GM23248 (cell line): ENCODE data around the gene CCDC27. TPM values are rescaled to one million over a fixed set of nuclear protein-coding genes. Genes with fewer than 3 reads are reported as not detected.
"Not testable (repeated sequence)": the region's sequence is repeated elsewhere in the genome, so short reads cannot be mapped to it uniquely, and the experiment has no call there.

Experiments used
- DNase-seq: peaks from one replicate; pipeline ENCODE4 v3.0.0-alpha.2; 2015
- H2AFZ ChIP-seq: fragments of 200-600 bp; sonication (generic); 2 replicates; pipeline ENCODE4 v1.6.1; 2016; ENCODE audit warnings: antibody characterized with exemption
- H3F3A ChIP-seq: fragments of 200-600 bp; sonication (generic); 2 replicates; pipeline ENCODE4 v1.6.1; 2016; ENCODE audit warnings: mild to moderate bottlenecking, antibody characterized with exemption, mixed run types; ENCODE audit not compliant: insufficient read depth
- H3K27ac ChIP-seq: fragments of 200-600 bp; sonication (generic); 2 replicates; pipeline ENCODE4 v1.5.1; 2016; ENCODE audit warnings: mild to moderate bottlenecking
- H3K27me3 ChIP-seq: fragments of 200-600 bp; sonication (generic); replicated peaks from 2 replicates; pipeline ENCODE4 v1.6.1; 2016; ENCODE audit warnings: mild to moderate bottlenecking; ENCODE audit not compliant: insufficient read depth
- H3K36me3 ChIP-seq: fragments of 200-600 bp; sonication (generic); 2 replicates; pipeline ENCODE4 v1.6.1; 2016; ENCODE audit warnings: low read depth, mild to moderate bottlenecking
- H3K4me1 ChIP-seq: fragments of 200-600 bp; sonication (generic); 2 replicates; pipeline ENCODE4 v1.6.1; 2016; ENCODE audit warnings: mild to moderate bottlenecking; ENCODE audit not compliant: insufficient read depth
- H3K4me2 ChIP-seq: fragments of 200-600 bp; sonication (generic); one replicate; pipeline ENCODE4 v1.6.1; 2016; ENCODE audit warnings: mild to moderate bottlenecking; ENCODE audit not compliant: unreplicated experiment
- H3K4me3 ChIP-seq: fragments of 200-600 bp; sonication (generic); 2 replicates; pipeline ENCODE4 v1.5.1; 2016; ENCODE audit warnings: mild to moderate bottlenecking
- H3K79me2 ChIP-seq: fragments of 200-600 bp; sonication (generic); 2 replicates; pipeline ENCODE4 v1.6.1; 2016; ENCODE audit warnings: mild to moderate bottlenecking; ENCODE audit not compliant: insufficient read depth
- H3K9ac ChIP-seq: fragments of 200-600 bp; sonication (generic); 2 replicates; pipeline ENCODE4 v1.6.1; 2016; ENCODE audit warnings: mild to moderate bottlenecking
- H3K9me2 ChIP-seq: fragments of 200-600 bp; sonication (generic); 2 replicates; pipeline ENCODE4 v1.6.1; 2016; ENCODE audit warnings: mixed run types, mild to moderate bottlenecking, moderate library complexity; ENCODE audit not compliant: insufficient read depth
- H3K9me3 ChIP-seq: fragments of 200-600 bp; sonication (generic); one replicate; pipeline ENCODE4 v1.6.1; 2017; ENCODE audit warnings: low read depth
- H4K20me1 ChIP-seq: fragments of 200-600 bp; sonication (generic); 2 replicates; pipeline ENCODE4 v1.6.0; 2016; ENCODE audit not compliant: insufficient read depth
- EZH2 ChIP-seq: fragments of 200-600 bp; sonication (generic); IDR thresholded peaks from 2 replicates; pipeline ENCODE4 v1.6.1; 2018; ENCODE audit warnings: antibody characterized with exemption, mild to moderate bottlenecking; ENCODE audit not compliant: insufficient read depth, poor library complexity, severe bottlenecking
- EZH2phosphoT487 ChIP-seq: fragments of 200-600 bp; sonication (generic); IDR thresholded peaks from 2 replicates; pipeline ENCODE4 v1.6.1; 2018; ENCODE audit warnings: antibody characterized with exemption, moderate library complexity, mild to moderate bottlenecking, low read depth; ENCODE audit not compliant: insufficient read depth
- WGBS, 2 experiments: methylation state at CpG; one replicate each; pipeline ENCODE4 v1.1.6; 2015 to 2017; ENCODE audit warnings: low lambda C conversion rate in 2 of 2, low coverage in 1 of 2; ENCODE audit errors: missing lambda C conversion rate in 2 of 2; 5-methylcytosine and 5-hydroxymethylcytosine counted together
- in situ Hi-C: fragments of 300-500 bp; cut with MboI; formaldehyde crosslinking; loops from 2 replicates; pipeline ENCODE4 v1.15.0; 2020
- polyA plus RNA-seq: library from polyadenylated mRNA; unstranded; fragments of >200 nt; fragmentation: Nextera tagmentation; extraction: Ambion mirVana; gene quantifications from 2 replicates; pipeline ENCODE4 v1.2.1, GENCODE V29; 2016
- total RNA-seq: library from RNA; depleted of rRNA; stranded (reverse); fragments of >200 nt; shearing (Covaris generic); gene quantifications from 2 replicates; pipeline ENCODE4 v1.2.3, GENCODE V29; 2014

CCDC27 gene
- total and polyA plus RNA-seq, 2 experiments from 2014 or later: not detected

DNA sequence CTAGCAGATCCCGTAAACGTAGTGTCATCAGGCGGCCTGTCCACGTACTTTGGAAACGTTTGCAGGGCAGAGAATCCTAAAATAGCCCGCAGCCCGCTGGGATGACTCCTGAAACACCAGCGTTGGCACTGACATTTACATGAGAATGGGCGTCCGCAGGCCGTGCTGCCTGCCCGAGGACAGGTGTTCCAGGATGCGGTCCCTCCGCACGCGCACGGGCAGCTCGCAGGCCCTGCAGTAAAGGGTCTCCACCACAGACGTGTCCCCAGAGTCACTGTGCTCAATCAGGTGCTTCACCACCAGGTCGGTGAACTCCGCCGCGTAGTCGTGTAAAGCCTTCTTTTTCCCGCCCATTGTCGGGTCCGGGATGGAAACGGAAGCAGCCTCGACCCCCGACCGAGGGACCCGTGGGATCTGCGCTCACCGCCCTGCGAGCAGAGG is 5.8 kb upstream of the CCDC27 start:
- peaks cover 14% of the 10 kb centered on the region; the same call in 1 of the 2 replicates for H3K27me3 ChIP-seq
- TF ChIP-seq EZH2 (no peak), EZH2phosphoT487 (no peak)
- 29 to 32% methylated on average over 34 to 35 of the region's 35 CpGs for WGBS, 2 experiments
- no peaks in the 10 kb centered on the region for H4K20me1 ChIP-seq
- no peaks in the 10 kb centered on the region for H3K79me2 ChIP-seq
- peaks cover 4% of the 10 kb centered on the region; the same call in 1 of the 2 replicates for H3K4me1 ChIP-seq
- peaks cover 4% of the 10 kb centered on the region; the same call in 1 of the 2 replicates for H3F3A ChIP-seq
- no peaks in the 10 kb centered on the region for H3K36me3 ChIP-seq
- in situ Hi-C loops: no loop called here
- H3K4me2 ChIP-seq: peak overlapping the region; percentile 88
- no peaks in the 10 kb centered on the region for H3K9me3 ChIP-seq
- peak overlapping the region; percentile 82 for H3K4me3 ChIP-seq
- DNase-seq: peak; percentile 35
- no peak overlapping the region for H3K27ac ChIP-seq
- no peaks in the 10 kb centered on the region for H3K9me2 ChIP-seq
- H3K9ac ChIP-seq: peak overlapping the region; percentile 71
- peak overlapping the region; percentile 85 for H2AFZ ChIP-seq

DNA sequence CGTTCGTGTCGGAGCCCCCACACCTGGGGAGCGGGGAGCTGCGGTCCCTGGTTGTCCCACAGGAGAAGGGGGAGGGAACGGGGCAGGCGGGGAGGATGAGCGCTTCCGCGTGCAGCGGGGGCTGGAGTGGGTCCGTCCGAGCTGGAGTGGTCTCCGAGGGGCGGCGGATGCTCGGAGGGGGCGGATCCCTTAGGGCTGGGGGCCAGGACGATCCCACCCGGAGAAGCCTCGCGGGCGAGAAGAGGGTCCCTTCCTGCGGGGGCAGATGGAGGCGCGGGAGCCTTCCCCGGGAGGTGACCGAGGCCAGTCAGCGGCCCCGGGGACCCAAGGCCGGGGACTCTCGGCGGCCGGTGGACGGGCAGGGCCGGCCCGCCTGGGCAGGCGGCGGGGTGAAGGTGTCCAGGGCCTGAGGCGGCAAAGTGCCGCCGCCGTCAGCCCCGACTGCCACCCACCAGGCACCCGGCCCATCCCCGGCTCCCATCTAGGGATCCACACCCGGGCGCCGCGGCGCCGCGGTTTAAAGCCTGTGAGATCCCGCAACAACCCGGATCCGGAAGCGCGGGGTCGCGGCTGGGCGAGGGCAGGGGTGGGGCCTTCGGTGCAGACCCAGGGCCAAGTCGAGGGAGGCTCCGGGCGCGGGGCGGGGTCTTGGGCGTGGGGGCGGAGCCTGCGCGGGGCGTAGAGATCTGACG is 5.3 kb upstream of the CCDC27 start:
- in situ Hi-C loops: no loop called here
- no peak overlapping the region for H3K27ac ChIP-seq
- no peaks in the 10 kb centered on the region for H3K36me3 ChIP-seq
- H3K4me3 ChIP-seq: peak overlapping the region; percentile 82
- TF ChIP-seq EZH2: no peak
- peak overlapping the region; percentile 71 for H3K9ac ChIP-seq
- no peaks in the 10 kb centered on the region for H4K20me1 ChIP-seq
- peak overlapping the region; percentile 88 for H3K4me2 ChIP-seq
- H3K9me3 ChIP-seq: no peaks in the 10 kb centered on the region
- no peaks in the 10 kb centered on the region for H3K79me2 ChIP-seq
- WGBS, 2 experiments: 2 to 5% methylated on average over 39 to 49 of the region's 73 CpGs
- H3K27me3 ChIP-seq: peaks cover 20% of the 10 kb centered on the region
- H3K9me2 ChIP-seq: no peaks in the 10 kb centered on the region
- peaks cover 4% of the 10 kb centered on the region; the same call in 1 of the 2 replicates for H3K4me1 ChIP-seq
- DNase-seq: peak; percentile 79
- peaks cover 4% of the 10 kb centered on the region; the same call in 1 of the 2 replicates for H3F3A ChIP-seq
- H2AFZ ChIP-seq: peak overlapping the region; percentile 85

DNA sequence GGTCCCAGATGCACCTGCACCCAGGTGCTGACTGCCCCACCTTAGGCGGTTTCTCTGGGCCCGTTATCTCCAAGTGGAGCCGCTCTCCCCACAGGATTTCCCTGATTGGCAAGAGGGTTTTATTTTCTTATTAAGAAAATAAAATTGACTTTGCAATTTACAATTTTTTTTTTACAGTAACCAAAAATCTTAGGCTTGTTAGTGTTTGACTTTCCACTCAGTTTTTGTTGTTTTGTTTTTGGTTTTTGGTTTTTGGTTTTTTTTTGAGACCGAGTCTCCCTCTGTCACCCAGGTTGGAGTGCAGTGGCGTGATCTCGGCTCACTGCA is 4.8 kb upstream of the CCDC27 start:
- H3K27ac ChIP-seq: no peak overlapping the region
- TF ChIP-seq EZH2phosphoT487: no peak
- no peak for TF ChIP-seq EZH2
- peak overlapping the region; percentile 71 for H3K9ac ChIP-seq
- 50 to 52% methylated on average over 6 of the region's 6 CpGs for WGBS, 2 experiments
- H4K20me1 ChIP-seq: no peaks in the 10 kb centered on the region
- no peak for DNase-seq
- H3K4me3 ChIP-seq: peak overlapping the region; percentile 82
- H3K36me3 ChIP-seq: no peaks in the 10 kb centered on the region
- no peaks in the 10 kb centered on the region for H3K9me2 ChIP-seq
- H3F3A ChIP-seq: peaks cover 4% of the 10 kb centered on the region; the same call in 1 of the 2 replicates
- peaks cover 4% of the 10 kb centered on the region; the same call in 1 of the 2 replicates for H3K4me1 ChIP-seq
- in situ Hi-C loops: no loop called here
- H3K27me3 ChIP-seq: peaks cover 20% of the 10 kb centered on the region
- no peaks in the 10 kb centered on the region for H3K79me2 ChIP-seq
- peak overlapping the region; percentile 88 for H3K4me2 ChIP-seq
- peak overlapping the region; percentile 85 for H2AFZ ChIP-seq
- H3K9me3 ChIP-seq: no peaks in the 10 kb centered on the region

DNA sequence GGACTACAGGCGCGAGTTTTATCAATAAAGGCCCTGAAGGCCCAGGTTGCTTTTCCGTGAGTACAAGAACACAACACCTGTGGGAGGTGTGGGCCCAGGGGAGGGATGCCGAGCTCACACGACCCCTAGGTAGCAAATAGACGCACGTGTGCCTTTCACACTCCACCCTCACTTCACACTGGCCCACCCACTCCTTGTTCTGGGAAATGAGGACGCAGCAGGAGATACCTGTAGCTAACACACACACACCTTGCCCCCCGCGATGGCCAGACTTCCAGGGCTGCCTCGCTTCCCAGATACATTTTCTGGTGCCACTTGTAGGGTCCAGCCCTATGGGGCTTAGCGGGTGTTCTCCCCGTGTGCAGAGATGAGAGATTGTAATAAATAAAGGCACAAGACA is 4.3 kb upstream of the CCDC27 start:
- in situ Hi-C loops: no loop called here
- 80 to 83% methylated on average over 13 of the region's 13 CpGs for WGBS, 2 experiments
- peak overlapping the region; percentile 85 for H2AFZ ChIP-seq

DNA sequence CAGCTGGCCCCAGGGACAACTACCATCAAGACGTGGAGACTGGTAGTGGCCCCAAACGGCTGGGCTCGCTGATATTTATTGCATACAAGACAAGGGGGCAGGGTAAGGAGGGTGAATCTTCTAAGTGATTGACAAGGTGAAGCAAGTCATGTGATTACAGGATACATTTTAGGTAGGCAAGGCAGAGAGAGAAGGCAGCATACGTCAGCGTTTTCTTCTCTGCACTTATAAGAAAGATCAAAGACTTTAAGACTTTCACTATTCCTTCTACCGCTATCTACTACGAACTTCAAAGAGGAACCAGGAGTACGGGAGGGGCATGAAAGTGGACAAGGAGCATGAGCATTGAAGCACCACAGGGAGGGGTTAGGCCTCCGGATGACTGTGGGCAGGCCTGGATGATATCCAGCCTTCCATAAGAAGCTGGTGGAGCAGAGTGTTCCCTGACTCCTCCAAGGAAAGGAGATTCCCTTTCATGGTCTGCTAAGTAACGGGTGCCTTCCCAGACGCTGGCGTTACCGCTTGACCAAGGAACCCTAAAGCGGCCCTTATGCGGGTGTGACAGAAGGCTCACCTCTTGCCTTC is 3.8 kb upstream of the CCDC27 start:
- H3K9me2 ChIP-seq, H3K4me3 ChIP-seq, H4K20me1 ChIP-seq, H3K79me2 ChIP-seq, H3K9ac ChIP-seq, H3K27ac ChIP-seq, H3F3A ChIP-seq, H3K4me2 ChIP-seq, H2AFZ ChIP-seq, H3K9me3 ChIP-seq, DNase-seq, in situ Hi-C loops, H3K4me1 ChIP-seq, H3K36me3 ChIP-seq: not testable (repeated sequence)
- H3K27me3 ChIP-seq: peaks cover 20% of the 10 kb centered on the region
- WGBS, 2 experiments: 55 to 57% methylated on average over 15 of the region's 15 CpGs

More for the DNA sequence above, 4.3 kb upstream of the CCDC27 start:
- Histone ChIP-seq H3K4me3 (peak overlapping the region; percentile 82), H3K27ac (no peak overlapping the region), H4K20me1 (no peaks in the 10 kb centered on the region), H3K27me3 (peaks cover 20% of the 10 kb centered on the region), H3F3A (peaks cover 4% of the 10 kb centered on the region; the same call in 1 of the 2 replicates), H3K9me2 (no peaks in the 10 kb centered on the region), H3K4me1 (peaks cover 4% of the 10 kb centered on the region; the same call in 1 of the 2 replicates), H3K36me3 (no peaks in the 10 kb centered on the region), H3K9me3 (no peaks in the 10 kb centered on the region), H3K4me2 (peak overlapping the region; percentile 88), H3K79me2 (no peaks in the 10 kb centered on the region), H3K9ac (peak overlapping the region; percentile 71)
- DNase-seq: no peak
- TF ChIP-seq EZH2phosphoT487: no peak
- no peak for TF ChIP-seq EZH2
